HEK293 (cell line): ENCODE data around the gene ADPRHL1.

Experiments
- EGR2 ChIP-seq: fragments of 450-650 bp; formaldehyde crosslinking; IDR thresholded peaks from 2 replicates; pipeline ENCODE4 v1.5.1; 2016; ENCODE audit warnings: low read depth, missing biosample characterization, missing genetic modification characterization
- FEZF1 ChIP-seq: fragments of 450-650 bp; formaldehyde crosslinking; IDR thresholded peaks from 2 replicates; pipeline ENCODE4 v1.5.1; 2016; ENCODE audit warnings: missing biosample characterization, missing genetic modification characterization
- GLI2 ChIP-seq: fragments of 450-650 bp; formaldehyde crosslinking; IDR thresholded peaks from 2 replicates; pipeline ENCODE4; 2017; ENCODE audit warnings: missing biosample characterization, missing genetic modification characterization, low read depth, borderline replicate concordance
- ZFP69B ChIP-seq: fragments of 450-650 bp; formaldehyde crosslinking; IDR thresholded peaks from 2 replicates; pipeline ENCODE4 v1.5.1; 2016; ENCODE audit warnings: missing biosample characterization, missing genetic modification characterization
- ZNF133 ChIP-seq: fragments of 450-650 bp; formaldehyde crosslinking; IDR thresholded peaks from 2 replicates; pipeline ENCODE4 v1.5.1; 2016; ENCODE audit warnings: missing biosample characterization, missing genetic modification characterization
- ZNF266 ChIP-seq: fragments of 450-650 bp; formaldehyde crosslinking; IDR thresholded peaks from 2 replicates; pipeline ENCODE4 v1.5.1; 2016; ENCODE audit warnings: missing biosample characterization, missing genetic modification characterization, low read depth
- ZNF274 ChIP-seq, 2 experiments: fragments of 200-500 bp in 1 of 2; fragments of 450-650 bp in 1 of 2; sonication (Bioruptor generic) in 1 of 2; formaldehyde crosslinking in 1 of 2; IDR thresholded peaks; 2 replicates each; pipeline versions ENCODE4 v1.5.1 to v1.6.1; 2014 to 2016; ENCODE audit warnings: borderline replicate concordance in 1 of 2, inconsistent platforms in 1 of 2, low read length in 1 of 2, missing biosample characterization in 1 of 2, missing genetic modification characterization in 1 of 2
- ZNF350 ChIP-seq: fragments of 450-650 bp; formaldehyde crosslinking; IDR thresholded peaks from 2 replicates; pipeline ENCODE4 v1.5.0; 2017; ENCODE audit warnings: missing biosample characterization, mild to moderate bottlenecking, missing genetic modification characterization
- TF ChIP-seq, protein P1 (sequence below): fragments of 450-650 bp; formaldehyde crosslinking; IDR thresholded peaks from 2 replicates; pipeline ENCODE4 v1.5.1; 2016; ENCODE audit warnings: missing biosample characterization, missing genetic modification characterization
- TF ChIP-seq, protein P2 (sequence below): fragments of 450-650 bp; formaldehyde crosslinking; IDR thresholded peaks from 2 replicates; pipeline ENCODE4 v1.5.1; 2017; ENCODE audit warnings: missing biosample characterization, missing genetic modification characterization
- TF ChIP-seq, protein P3 (sequence below): fragments of 450-650 bp; formaldehyde crosslinking; IDR thresholded peaks from 2 replicates; pipeline ENCODE4 v1.5.1; 2016; ENCODE audit warnings: missing biosample characterization, missing genetic modification characterization
- TF ChIP-seq, protein P4 (sequence below): fragments of 450-650 bp; formaldehyde crosslinking; IDR thresholded peaks from 2 replicates; pipeline ENCODE4 v1.5.1; 2016; ENCODE audit warnings: missing biosample characterization, missing genetic modification characterization, borderline replicate concordance
- TF ChIP-seq, protein P5 (sequence below): fragments of 450-650 bp; formaldehyde crosslinking; IDR thresholded peaks from 2 replicates; pipeline ENCODE4 v1.5.1; 2016; ENCODE audit warnings: missing biosample characterization, missing genetic modification characterization, low read depth
- TF ChIP-seq, protein P6 (sequence below): fragments of 450-650 bp; formaldehyde crosslinking; IDR thresholded peaks from 2 replicates; pipeline ENCODE4 v1.5.1; 2016; ENCODE audit warnings: missing biosample characterization, missing genetic modification characterization
- TF ChIP-seq, protein P7 (sequence below): fragments of 450-650 bp; formaldehyde crosslinking; IDR thresholded peaks from 2 replicates; pipeline ENCODE4 v1.5.1; 2016; ENCODE audit warnings: missing biosample characterization, missing genetic modification characterization

Gene ADPRHL1

DNA sequence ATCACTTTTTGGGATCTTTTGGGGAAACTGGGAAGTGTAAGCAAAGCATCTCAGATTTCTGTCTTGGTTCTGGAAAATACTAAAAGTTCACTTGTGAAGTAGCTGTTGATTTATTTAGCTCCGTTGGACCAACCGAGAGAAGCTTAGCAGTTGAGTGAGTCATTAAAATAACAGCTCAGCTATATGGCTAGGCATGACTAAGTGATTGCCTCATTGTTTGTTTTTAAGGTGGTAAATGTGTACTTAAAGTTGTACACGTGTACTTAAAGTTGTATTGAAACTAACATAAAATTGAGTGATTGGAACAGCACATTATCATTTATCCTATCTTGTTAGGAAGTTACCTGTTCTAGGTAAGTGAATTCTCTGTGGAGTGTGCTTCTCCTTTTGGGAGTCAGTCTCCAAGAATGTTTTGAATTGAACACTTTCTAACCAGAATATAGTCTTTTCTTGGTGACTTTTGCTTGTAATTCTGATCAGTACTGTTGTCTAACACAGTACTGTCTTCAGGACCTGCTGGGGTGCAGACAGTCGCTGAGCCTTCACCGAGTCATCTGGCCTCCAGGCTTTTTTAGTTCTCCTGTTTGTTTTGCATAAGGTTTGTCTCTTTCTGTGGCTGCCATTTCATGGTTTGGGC, 40.1 kb upstream of the ADPRHL1 start (continued):
- TF ChIP-seq, protein P1, sequence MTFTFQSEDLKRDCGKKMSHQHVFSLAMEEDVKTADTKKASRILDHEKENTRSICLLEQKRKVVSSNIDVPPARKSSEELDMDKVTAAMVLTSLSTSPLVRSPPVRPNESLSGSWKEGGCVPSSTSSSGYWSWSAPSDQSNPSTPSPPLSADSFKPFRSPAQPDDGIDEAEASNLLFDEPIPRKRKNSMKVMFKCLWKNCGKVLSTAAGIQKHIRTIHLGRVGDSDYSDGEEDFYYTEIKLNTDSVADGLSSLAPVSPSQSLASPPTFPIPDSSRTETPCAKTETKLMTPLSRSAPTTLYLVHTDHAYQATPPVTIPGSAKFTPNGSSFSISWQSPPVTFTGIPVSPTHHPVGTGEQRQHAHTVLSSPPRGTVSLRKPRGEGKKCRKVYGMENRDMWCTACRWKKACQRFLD (tag by site-specific recombination) = no peak
- TF ChIP-seq, protein P2, sequence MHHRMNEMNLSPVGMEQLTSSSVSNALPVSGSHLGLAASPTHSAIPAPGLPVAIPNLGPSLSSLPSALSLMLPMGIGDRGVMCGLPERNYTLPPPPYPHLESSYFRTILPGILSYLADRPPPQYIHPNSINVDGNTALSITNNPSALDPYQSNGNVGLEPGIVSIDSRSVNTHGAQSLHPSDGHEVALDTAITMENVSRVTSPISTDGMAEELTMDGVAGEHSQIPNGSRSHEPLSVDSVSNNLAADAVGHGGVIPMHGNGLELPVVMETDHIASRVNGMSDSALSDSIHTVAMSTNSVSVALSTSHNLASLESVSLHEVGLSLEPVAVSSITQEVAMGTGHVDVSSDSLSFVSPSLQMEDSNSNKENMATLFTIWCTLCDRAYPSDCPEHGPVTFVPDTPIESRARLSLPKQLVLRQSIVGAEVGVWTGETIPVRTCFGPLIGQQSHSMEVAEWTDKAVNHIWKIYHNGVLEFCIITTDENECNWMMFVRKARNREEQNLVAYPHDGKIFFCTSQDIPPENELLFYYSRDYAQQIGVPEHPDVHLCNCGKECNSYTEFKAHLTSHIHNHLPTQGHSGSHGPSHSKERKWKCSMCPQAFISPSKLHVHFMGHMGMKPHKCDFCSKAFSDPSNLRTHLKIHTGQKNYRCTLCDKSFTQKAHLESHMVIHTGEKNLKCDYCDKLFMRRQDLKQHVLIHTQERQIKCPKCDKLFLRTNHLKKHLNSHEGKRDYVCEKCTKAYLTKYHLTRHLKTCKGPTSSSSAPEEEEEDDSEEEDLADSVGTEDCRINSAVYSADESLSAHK (tag by site-specific recombination) = peak; percentile 94
- no peak for TF ChIP-seq ZNF350
- TF ChIP-seq, protein P3, sequence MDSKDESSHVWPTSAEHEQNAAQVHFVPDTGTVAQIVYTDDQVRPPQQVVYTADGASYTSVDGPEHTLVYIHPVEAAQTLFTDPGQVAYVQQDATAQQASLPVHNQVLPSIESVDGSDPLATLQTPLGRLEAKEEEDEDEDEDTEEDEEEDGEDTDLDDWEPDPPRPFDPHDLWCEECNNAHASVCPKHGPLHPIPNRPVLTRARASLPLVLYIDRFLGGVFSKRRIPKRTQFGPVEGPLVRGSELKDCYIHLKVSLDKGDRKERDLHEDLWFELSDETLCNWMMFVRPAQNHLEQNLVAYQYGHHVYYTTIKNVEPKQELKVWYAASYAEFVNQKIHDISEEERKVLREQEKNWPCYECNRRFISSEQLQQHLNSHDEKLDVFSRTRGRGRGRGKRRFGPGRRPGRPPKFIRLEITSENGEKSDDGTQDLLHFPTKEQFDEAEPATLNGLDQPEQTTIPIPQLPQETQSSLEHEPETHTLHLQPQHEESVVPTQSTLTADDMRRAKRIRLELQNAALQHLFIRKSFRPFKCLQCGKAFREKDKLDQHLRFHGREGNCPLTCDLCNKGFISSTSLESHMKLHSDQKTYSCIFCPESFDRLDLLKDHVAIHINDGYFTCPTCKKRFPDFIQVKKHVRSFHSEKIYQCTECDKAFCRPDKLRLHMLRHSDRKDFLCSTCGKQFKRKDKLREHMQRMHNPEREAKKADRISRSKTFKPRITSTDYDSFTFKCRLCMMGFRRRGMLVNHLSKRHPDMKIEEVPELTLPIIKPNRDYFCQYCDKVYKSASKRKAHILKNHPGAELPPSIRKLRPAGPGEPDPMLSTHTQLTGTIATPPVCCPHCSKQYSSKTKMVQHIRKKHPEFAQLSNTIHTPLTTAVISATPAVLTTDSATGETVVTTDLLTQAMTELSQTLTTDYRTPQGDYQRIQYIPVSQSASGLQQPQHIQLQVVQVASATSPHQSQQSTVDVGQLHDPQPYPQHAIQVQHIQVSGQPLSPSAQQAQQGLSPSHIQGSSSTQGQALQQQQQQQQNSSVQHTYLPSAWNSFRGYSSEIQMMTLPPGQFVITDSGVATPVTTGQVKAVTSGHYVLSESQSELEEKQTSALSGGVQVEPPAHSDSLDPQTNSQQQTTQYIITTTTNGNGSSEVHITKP (tag by site-specific recombination) = peak; percentile 78
- TF ChIP-seq GLI2 (tag by site-specific recombination) = peak; percentile 94
- TF ChIP-seq ZNF133 = no peak
- TF ChIP-seq, protein P4, sequence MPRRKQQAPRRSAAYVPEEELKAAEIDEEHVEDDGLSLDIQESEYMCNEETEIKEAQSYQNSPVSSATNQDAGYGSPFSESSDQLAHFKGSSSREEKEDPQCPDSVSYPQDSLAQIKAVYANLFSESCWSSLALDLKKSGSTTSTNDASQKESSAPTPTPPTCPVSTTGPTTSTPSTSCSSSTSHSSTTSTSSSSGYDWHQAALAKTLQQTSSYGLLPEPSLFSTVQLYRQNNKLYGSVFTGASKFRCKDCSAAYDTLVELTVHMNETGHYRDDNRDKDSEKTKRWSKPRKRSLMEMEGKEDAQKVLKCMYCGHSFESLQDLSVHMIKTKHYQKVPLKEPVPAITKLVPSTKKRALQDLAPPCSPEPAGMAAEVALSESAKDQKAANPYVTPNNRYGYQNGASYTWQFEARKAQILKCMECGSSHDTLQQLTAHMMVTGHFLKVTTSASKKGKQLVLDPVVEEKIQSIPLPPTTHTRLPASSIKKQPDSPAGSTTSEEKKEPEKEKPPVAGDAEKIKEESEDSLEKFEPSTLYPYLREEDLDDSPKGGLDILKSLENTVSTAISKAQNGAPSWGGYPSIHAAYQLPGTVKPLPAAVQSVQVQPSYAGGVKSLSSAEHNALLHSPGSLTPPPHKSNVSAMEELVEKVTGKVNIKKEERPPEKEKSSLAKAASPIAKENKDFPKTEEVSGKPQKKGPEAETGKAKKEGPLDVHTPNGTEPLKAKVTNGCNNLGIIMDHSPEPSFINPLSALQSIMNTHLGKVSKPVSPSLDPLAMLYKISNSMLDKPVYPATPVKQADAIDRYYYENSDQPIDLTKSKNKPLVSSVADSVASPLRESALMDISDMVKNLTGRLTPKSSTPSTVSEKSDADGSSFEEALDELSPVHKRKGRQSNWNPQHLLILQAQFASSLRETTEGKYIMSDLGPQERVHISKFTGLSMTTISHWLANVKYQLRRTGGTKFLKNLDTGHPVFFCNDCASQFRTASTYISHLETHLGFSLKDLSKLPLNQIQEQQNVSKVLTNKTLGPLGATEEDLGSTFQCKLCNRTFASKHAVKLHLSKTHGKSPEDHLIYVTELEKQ = peak; percentile 99
- peak; percentile 99 for TF ChIP-seq ZFP69B (tag by site-specific recombination)
- TF ChIP-seq, protein P5, sequence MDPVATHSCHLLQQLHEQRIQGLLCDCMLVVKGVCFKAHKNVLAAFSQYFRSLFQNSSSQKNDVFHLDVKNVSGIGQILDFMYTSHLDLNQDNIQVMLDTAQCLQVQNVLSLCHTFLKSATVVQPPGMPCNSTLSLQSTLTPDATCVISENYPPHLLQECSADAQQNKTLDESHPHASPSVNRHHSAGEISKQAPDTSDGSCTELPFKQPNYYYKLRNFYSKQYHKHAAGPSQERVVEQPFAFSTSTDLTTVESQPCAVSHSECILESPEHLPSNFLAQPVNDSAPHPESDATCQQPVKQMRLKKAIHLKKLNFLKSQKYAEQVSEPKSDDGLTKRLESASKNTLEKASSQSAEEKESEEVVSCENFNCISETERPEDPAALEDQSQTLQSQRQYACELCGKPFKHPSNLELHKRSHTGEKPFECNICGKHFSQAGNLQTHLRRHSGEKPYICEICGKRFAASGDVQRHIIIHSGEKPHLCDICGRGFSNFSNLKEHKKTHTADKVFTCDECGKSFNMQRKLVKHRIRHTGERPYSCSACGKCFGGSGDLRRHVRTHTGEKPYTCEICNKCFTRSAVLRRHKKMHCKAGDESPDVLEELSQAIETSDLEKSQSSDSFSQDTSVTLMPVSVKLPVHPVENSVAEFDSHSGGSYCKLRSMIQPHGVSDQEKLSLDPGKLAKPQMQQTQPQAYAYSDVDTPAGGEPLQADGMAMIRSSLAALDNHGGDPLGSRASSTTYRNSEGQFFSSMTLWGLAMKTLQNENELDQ (tag by site-specific recombination) = no peak
- TF ChIP-seq ZNF266 (tag by site-specific recombination) = no peak
- TF ChIP-seq, protein P6, sequence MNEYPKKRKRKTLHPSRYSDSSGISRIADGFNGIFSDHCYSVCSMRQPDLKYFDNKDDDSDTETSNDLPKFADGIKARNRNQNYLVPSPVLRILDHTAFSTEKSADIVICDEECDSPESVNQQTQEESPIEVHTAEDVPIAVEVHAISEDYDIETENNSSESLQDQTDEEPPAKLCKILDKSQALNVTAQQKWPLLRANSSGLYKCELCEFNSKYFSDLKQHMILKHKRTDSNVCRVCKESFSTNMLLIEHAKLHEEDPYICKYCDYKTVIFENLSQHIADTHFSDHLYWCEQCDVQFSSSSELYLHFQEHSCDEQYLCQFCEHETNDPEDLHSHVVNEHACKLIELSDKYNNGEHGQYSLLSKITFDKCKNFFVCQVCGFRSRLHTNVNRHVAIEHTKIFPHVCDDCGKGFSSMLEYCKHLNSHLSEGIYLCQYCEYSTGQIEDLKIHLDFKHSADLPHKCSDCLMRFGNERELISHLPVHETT (tag by site-specific recombination) = peak; percentile 96
- TF ChIP-seq, protein P7, sequence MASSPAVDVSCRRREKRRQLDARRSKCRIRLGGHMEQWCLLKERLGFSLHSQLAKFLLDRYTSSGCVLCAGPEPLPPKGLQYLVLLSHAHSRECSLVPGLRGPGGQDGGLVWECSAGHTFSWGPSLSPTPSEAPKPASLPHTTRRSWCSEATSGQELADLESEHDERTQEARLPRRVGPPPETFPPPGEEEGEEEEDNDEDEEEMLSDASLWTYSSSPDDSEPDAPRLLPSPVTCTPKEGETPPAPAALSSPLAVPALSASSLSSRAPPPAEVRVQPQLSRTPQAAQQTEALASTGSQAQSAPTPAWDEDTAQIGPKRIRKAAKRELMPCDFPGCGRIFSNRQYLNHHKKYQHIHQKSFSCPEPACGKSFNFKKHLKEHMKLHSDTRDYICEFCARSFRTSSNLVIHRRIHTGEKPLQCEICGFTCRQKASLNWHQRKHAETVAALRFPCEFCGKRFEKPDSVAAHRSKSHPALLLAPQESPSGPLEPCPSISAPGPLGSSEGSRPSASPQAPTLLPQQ (tag by site-specific recombination) = peak; percentile 99
- no peak for TF ChIP-seq EGR2 (tag by site-specific recombination)
- no peak for TF ChIP-seq ZNF274 (IDR thresholded peaks at IDR 0.05; ENCODE audit: low read length)
- no peak for TF ChIP-seq ZNF274 (tag by site-specific recombination; IDR thresholded peaks at IDR 0.05; ENCODE audit: borderline replicate concordance)
- TF ChIP-seq FEZF1 (tag by site-specific recombination) = peak; percentile 97
